NCI-H2081 (cell line): ENCODE data around the gene CCDC89.
"Not testable (repeated sequence)": the region's sequence is repeated elsewhere in the genome, so short reads cannot be mapped to it uniquely, and the experiment has no call there.

Experiments used
- DNase-seq, 2 experiments: peaks; one replicate each; lab custom pipeline; 2025; lab: John Stamatoyannopoulos, UW

Gene CCDC89

GRCh38 chr11:85694385-85694980 is 8.5 kb upstream of the CCDC89 start:
- peak; percentile 7 to 33 for DNase-seq

DNA sequence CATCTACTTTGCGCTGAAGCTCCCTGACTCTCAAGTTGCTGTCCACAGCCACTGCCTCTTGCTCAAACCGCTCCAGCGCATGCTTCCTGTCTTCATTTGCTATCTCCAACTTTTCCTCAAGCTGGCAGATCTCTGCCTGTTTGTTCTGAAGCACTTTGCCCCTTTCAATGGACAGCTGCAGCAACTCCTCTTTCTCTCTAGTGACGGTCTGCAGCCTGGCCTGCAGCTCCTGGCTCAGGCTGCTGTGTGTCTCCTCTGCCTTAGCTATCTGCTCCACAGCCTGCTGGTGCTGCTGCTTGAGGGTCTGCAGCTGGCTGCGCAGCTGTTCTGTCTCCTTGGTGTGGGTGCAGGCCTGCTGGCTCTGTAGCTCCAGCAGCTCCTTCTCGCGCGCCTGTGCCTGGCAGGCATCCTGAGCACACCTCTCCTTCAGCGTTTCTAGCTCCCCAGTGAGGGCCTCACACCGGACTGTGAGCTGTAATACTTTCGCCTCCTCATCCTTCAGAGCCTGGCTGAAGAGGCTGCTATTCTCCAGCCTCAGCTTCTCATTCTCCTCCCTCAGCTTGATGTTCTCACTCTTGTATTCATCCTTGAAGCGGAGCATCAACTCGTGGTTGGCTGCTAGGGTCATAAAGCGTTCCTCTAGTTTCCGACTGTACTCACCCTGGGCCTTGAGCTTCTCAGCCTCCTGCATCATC is 723 bp downstream of the CCDC89 start:
- DNase-seq = no peak

GRCh38 chr11:85682330-85683305 is 3.4 kb downstream of the CCDC89 start:
- DNase-seq = peak in 1 of 2 experiments; percentile 8

DNA sequence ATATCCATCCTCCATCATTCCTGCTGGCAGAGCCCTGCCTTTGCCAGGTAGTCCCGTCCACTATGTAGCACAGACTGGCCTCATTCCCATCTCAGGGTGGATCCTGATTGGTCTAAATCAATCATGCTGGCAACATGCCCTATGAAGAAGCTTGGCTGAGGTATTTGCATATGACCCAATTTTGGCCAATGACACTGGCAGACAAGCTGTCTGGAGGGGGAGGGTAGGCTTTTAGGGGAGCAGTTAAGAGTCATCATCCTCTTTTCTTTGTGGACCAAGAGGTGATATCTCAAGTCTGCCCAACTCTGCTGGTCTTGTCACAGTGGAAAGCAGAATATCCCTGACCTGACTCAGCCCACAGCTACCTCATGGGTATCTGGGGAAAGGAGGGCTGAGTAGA is 5.1 kb downstream of the CCDC89 start:
- no peak for DNase-seq

DNA sequence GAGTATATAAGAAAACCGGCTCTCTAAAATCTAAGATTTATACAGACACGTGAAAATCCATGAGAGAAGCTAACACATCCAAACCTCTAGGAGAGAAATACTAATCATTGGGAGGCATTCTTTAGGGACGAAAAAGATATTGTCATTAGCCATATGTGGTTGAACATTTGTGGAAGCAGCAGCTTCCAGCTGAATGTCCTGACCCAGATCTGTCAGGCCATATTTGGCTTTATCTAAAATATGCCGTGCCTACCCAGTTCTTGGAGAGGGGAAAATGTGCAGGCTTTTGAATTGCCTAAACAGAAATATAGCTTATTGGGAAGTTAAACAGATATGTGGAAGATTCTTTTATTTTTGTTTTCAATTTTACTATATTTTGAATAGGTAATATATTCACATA is 6.4 kb downstream of the CCDC89 start:
- no peak for DNase-seq

GRCh38 chr11:85673393-85673792 is 12.6 kb downstream of the CCDC89 start:
- DNase-seq = no peak

GRCh38 chr11:85672105-85672902 is 13.7 kb downstream of the CCDC89 start:
- no peak for DNase-seq

DNA sequence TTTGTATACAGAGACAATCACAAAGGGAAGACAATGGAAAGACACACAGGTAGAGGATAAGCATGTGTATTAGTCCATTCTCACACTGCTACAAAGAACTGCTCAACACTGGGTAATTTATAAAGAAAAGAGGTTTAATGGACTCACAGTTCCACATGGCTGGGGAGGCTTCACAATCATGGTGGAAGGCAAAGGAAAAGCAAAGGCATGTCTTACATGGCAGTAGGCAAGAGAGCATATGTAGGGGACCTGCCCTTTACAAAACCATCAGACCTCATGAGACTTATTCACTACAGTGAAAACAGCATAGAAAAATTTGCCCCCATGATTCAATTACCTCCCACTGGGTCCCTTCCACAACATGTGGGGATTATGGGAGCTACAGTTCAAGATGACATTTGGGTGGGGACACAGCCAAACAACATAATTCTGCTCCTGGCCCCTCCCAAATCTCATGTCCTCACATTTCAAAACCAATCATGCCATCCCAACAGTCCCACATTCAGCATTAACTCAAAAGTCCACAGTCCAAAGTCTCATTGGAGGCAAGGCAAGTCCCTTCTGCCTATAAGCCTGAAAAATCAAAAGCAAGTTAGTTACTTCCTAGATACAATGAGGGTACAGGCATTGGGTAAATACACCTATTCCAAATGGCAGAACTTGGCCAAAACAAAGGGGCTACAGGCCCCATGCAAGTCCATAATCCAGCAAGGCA is 14.9 kb downstream of the CCDC89 start:
- not testable (repeated sequence) for DNase-seq

DNA sequence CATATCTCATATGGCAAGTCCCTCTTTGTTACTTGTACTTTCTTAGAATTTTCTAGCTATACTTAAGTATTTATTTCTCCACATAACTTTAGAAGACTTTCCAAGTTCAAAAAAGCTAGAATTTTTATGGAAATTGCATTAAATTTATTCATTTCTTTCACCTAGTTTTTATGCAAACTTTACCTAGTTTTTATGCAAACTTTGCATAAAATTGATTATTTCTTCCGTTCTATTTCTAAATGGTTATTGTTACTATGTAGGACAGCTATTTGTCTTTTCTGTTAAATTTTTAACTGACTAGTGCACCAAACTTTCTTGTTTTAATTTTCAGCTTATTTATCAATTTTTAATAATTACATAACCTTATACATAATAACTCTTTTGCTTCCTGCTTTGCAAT is 17.8 kb downstream of the CCDC89 start:
- DNase-seq = no peak

- DNase-seq = no peak
Measured at GRCh38 chr11:85666687-85667086, 19.3 kb downstream of the CCDC89 start.

- DNase-seq = no peak
Measured at GRCh38 chr11:85665733-85666132, 20.3 kb downstream of the CCDC89 start.

DNA sequence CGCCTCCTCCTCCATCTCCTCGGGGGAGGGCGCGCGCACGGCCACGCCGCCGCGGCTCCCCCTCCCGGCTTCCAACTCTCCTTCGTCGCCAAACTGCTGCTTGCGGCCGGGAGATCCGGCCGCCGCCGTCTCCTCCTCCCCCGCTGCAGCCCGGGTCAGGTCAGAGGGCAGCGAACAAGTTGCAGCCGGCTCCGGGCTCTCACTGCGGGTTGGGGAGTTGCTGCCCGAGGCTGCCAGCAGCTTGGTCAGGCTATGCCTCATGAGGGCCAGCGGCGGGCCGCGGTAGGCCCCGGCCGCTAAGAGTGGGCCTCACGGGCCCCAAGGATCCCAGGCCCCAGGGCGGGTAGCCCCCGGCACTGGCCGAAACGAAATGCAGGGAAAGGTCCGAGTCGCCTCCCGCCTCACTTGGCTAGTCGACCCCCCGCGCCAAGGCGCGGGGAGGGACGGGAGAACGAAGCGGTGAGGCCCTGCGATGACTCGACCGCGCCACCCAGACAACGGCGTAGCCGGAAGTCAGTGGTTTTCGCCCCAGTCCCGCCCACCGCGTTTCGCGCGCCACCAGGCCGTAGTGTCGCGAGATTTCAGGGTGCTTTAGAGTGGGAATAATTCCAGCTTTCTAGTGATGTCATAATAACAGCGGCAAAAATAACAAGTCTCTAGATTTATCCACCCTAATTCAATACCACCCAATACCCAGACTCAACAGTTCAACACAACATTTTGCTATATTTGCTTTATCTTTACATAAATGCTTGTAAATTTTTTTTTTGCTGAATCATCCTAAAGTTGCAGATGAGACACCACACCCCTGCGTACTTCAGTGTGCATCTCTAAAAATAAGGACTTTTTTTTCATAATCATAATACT is 21.1 kb downstream of the CCDC89 start, which contains the start of gene CREBZF:
TSS of gene CREBZF (minus strand) at position 515 of the 867 bp plus-strand sequence. CDS start at position 261, 254 bp downstream.
- DNase-seq = peak; percentile 92 to 96

- DNase-seq = peak; percentile 67 to 69
Measured at GRCh38 chr11:85663753-85664614, 22.0 kb downstream of the CCDC89 start.

GRCh38 chr11:85663080-85663752 is 22.8 kb downstream of the CCDC89 start:
- peak in 1 of 2 experiments; percentile 15 for DNase-seq

GRCh38 chr11:85661972-85662664 is 23.9 kb downstream of the CCDC89 start:
- DNase-seq = no peak

- DNase-seq = no peak
Measured at GRCh38 chr11:85658180-85658579, 27.8 kb downstream of the CCDC89 start.

DNA sequence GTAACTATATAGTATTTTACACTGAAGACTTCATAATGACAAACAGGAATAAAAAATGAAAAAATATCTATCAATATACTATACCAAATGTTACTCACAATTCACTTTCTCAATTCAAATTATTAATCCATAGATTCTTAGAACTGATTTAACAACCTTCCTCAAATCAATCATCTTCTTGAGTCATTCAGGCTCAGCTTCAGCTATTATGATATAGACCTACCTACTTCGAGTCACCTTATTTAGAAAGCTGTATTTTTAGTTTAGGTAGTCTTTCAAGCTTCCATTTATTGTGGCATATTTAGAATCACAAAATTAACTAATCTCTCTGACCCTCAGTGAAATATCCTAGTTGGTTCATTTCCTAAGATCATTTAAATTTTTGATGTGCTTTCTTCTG is 29.2 kb downstream of the CCDC89 start:
- DNase-seq = no peak

- not testable (repeated sequence) for DNase-seq
Measured at GRCh38 chr11:85654343-85654742, 31.7 kb downstream of the CCDC89 start.
